Upper lobe of left lung (tissue), 4 donors: ENCODE results near the gene CAP2.

Experiments
- CTCF ChIP-seq, 6 experiments: fragments of 450-650 bp in 4 of 6; fragments of 200-600 bp in 2 of 6; sonication (generic) in 2 of 6; IDR thresholded peaks; one replicate each; pipeline ENCODE4 v1.5.1; 2016 to 2019; ENCODE audit warnings: antibody characterized with exemption in 6 of 6
- EP300 ChIP-seq, 4 donors: sonication (generic); formaldehyde crosslinking; IDR thresholded peaks; one replicate each; pipeline ENCODE4 v1.5.1; 2017; ENCODE audit warnings: antibody characterized with exemption in 4 of 4, control low read depth in 2 of 4
- POLR2AphosphoS5 ChIP-seq, 2 donors: sonication (generic); formaldehyde crosslinking; IDR thresholded peaks; one replicate each; pipeline ENCODE4 v1.5.1; 2017; ENCODE audit warnings: antibody characterized with exemption in 2 of 2

DNA sequence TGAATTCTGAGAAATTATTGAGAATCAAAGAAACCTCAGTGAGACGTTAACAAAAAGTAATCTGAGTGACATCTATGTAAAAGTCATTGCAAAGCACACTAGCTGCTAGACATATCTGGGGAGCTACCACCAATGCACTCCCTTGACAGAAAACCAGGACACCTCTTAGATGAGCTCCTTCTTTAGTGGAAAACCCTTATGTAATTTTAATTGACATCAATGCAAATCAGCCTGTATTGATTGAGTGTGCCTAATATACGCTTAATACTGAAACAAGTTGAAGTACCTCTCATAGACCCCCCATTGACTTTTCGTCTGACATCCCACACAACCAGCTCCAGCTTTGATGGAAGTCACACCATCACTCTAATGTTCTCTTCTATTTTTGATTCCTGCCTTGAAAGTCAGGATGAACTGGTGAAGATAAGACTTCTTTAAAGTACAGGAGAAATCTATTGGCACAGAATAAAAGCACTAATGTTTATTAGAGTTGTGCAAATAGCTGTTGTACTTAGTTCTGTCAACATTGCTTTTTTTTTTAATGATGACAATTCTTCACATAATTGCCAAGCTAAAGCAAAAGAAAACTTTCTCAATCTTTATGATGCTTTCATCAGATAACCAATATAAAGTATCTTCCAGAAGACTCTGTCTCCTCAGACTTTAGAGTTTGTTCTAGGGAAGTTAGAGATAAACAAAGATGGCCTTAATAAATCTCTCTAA lies 108.7 kb downstream of the CAP2 start:
- no peak for TF ChIP-seq CTCF (IDR thresholded peaks at IDR 0.05)
- no peak for TF ChIP-seq EP300 (IDR thresholded peaks at IDR 0.05)
- TF ChIP-seq POLR2AphosphoS5 (IDR thresholded peaks at IDR 0.05) = no peak
